Calu3 (cell line): ENCODE results near the gene RAB1A. TPM values are rescaled to one million over a fixed set of nuclear protein-coding genes. Genes with fewer than 3 reads are reported as not detected.

Source experiments
- BruUV-seq: library from RNA; stranded (reverse); fragments of 400-500 nt; replicated peaks from 2 replicates; lab custom pipeline; 2021; lab: Mats Ljungman, UMichigan
- CTCF ChIA-PET: fragments of 300-600 bp; sonication (Branson Sonifier 250); formaldehyde crosslinking; loops from one replicate; lab custom pipeline; 2022; ENCODE audit warnings: antibody characterized with exemption; lab: Charles Lee
- DNase-seq: peaks from one replicate; pipeline ENCODE4 v3.0.0; 2022
- H3K27ac Mint-ChIP-seq: one replicate; pipeline ENCODE4 v1.8.0; 2022; ENCODE audit warnings: mixed read lengths; ENCODE audit not compliant: unreplicated experiment
- H3K27me3 Mint-ChIP-seq: one replicate; pipeline ENCODE4 v1.8.0; 2022; ENCODE audit warnings: mixed read lengths; ENCODE audit not compliant: unreplicated experiment
- H3K36me3 Mint-ChIP-seq: one replicate; pipeline ENCODE4 v1.8.0; 2022; ENCODE audit warnings: mild to moderate bottlenecking, moderate library complexity, mixed read lengths; ENCODE audit not compliant: insufficient read depth, unreplicated experiment
- H3K4me1 Mint-ChIP-seq: one replicate; pipeline ENCODE4 v1.8.0; 2022; ENCODE audit warnings: mild to moderate bottlenecking, low read depth, mixed read lengths; ENCODE audit not compliant: unreplicated experiment
- H3K4me3 Mint-ChIP-seq: one replicate; pipeline ENCODE4 v1.8.0; 2022; ENCODE audit warnings: mild to moderate bottlenecking, low read depth, moderate library complexity, mixed read lengths; ENCODE audit not compliant: unreplicated experiment
- H3K9me3 Mint-ChIP-seq: one replicate; pipeline ENCODE4 v1.8.0; 2022; ENCODE audit warnings: low read depth, mixed read lengths; ENCODE audit not compliant: unreplicated experiment
- intact Hi-C: fragments of 100-400 bp; cut with micrococcal nuclease; formaldehyde crosslinking; loops from one replicate; pipeline ENCODE4 v1.10.0; 2022; ENCODE audit not compliant: unreplicated experiment
- total RNA-seq: library from RNA; stranded (reverse); gene quantifications from 2 replicates; pipeline ENCODE4 v1.2.3, GENCODE V29; 2022
- TF ChIP-seq, protein P1 (sequence below): fragments of 200-600 bp; IDR thresholded peaks from one replicate; pipeline ENCODE4 v1.8.0; 2022; ENCODE audit warnings: antibody characterized with exemption; ENCODE audit not compliant: unreplicated experiment

The RAB1A gene
- total RNA-seq, 1 experiment from 2014 or later, result 148 TPM

DNA sequence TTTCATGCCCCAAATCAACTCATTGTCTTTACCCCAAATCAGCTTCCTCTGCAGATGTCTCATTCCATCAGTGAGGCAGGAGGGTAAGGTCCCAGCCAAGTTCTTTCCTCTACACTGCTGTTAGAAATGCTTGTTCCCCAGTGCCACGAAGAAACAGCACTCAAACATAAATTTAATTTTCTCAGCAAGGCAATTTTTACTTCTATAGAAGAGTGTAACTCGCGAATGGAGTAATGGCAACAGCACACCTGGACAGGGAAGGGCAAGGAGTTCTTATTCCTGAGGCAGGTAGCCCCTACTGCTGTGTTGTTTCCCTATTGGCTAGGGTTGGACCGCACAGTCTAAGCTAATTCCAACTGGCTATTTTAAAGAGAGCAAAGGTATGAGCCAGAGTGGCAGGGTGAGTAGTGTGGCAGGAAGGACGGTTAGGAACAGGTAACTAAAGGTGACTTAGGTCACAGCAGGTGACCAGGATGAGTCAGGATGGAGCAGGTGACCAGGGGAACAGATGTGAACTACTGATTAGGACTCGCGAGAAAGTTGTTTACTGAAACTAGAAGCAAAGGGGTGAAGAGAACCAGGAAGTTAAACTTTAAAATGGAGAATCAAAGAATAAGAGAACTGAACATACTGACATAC lies 85.7 kb downstream of the RAB1A start:
- no peak for DNase-seq
- H3K27ac Mint-ChIP-seq, result no peak overlapping the region
- intact Hi-C loops, result loop anchor here (5.0 kb wide), 1 partner anchor 528 kb away; no protein-coding TSS in a partner anchor
- H3K36me3 Mint-ChIP-seq, result no peaks in the 10 kb centered on the region
- TF ChIP-seq, protein P1, sequence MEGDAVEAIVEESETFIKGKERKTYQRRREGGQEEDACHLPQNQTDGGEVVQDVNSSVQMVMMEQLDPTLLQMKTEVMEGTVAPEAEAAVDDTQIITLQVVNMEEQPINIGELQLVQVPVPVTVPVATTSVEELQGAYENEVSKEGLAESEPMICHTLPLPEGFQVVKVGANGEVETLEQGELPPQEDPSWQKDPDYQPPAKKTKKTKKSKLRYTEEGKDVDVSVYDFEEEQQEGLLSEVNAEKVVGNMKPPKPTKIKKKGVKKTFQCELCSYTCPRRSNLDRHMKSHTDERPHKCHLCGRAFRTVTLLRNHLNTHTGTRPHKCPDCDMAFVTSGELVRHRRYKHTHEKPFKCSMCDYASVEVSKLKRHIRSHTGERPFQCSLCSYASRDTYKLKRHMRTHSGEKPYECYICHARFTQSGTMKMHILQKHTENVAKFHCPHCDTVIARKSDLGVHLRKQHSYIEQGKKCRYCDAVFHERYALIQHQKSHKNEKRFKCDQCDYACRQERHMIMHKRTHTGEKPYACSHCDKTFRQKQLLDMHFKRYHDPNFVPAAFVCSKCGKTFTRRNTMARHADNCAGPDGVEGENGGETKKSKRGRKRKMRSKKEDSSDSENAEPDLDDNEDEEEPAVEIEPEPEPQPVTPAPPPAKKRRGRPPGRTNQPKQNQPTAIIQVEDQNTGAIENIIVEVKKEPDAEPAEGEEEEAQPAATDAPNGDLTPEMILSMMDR, result no peak
- H3K9me3 Mint-ChIP-seq, result peaks cover 5% of the 10 kb centered on the region
- CTCF ChIA-PET, result no interaction called here
- peaks cover 7% of the 10 kb centered on the region for H3K4me1 Mint-ChIP-seq
- H3K27me3 Mint-ChIP-seq, result no peaks in the 10 kb centered on the region
- no TSS peak for BruUV-seq
- H3K4me3 Mint-ChIP-seq, result no peak overlapping the region

DNA sequence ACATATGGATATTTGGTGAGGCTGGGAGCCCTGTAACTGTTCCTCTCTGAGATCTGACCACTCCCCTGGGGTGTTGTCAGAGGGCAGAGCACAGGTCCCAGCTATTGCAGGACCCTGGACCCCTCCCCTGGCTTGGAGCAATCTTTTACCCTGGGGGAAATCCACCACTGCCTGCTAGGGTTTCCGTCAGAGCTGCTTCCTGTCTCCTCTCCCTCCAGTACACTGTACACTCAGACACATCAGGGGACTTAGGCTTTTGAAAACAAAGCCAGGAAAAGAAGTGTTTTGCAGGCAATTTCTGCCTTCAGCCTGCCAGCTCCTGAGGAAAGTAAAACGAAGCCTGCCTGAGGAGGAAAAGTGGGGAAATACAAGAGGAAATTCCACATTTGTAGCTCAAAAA lies 86.9 kb downstream of the RAB1A start:
- no TSS peak for BruUV-seq
- TF ChIP-seq, protein P1, result no peak
- no peak for DNase-seq
- Mint-ChIP-seq H3K9me3 (peaks cover 5% of the 10 kb centered on the region), H3K36me3 (no peaks in the 10 kb centered on the region), H3K4me1 (peaks cover 7% of the 10 kb centered on the region), H3K27ac (no peak overlapping the region), H3K4me3 (no peak overlapping the region), H3K27me3 (no peaks in the 10 kb centered on the region)
- CTCF ChIA-PET, result no interaction called here
- intact Hi-C loops, result loop anchor here (5.0 kb wide), 1 partner anchor 529 kb away; no protein-coding TSS in a partner anchor

DNA sequence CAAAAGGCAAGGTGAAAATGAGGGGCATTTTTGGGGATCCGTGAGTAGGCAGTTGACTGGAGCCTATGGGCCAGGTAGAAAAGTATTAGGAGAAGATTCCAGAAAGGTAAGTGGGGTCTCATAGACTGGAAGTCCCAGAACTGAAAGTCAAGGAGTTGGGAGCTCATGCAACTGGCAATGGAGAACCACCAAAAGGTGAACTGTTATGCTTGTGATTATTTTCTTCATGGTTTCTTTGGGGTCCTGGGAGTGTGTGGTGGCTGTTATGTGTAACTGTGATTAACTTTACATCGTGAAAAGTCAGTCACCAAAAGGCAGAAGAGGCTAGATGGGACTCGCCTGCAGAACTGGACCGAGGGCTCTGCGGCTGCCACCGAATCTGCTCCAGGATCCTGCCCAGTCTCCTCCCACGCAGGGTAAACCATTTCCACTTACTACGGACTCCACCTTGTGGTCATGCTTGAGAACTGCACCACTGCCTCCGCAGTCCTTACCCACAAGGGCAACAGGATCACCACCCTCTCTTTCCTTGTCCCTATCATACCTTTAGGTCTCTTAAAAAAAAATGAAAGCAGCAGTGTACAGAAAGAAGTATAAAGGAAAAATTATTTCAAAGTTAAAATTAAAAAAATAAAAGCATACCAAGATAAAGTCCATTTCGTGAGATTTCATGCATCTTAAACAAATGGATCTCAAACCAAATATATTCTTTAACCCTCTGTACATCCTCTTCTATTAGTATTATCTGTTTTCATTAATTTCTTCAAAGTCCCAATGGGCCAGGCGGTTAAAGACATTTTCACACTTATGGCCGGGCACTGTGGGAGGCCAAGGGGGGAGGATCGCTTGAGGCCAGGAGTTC lies 89.3 kb downstream of the RAB1A start:
- Mint-ChIP-seq H3K36me3 (no peaks in the 10 kb centered on the region), H3K9me3 (peaks cover 5% of the 10 kb centered on the region), H3K27me3 (no peaks in the 10 kb centered on the region), H3K4me1 (peaks cover 7% of the 10 kb centered on the region), H3K4me3 (no peak overlapping the region), H3K27ac (no peak overlapping the region)
- TF ChIP-seq, protein P1, result peak; percentile 93
- DNase-seq, result peak; percentile 79
- intact Hi-C loops, result loop anchor here (2.0 to 5.0 kb wide), 2 partner anchors 124 to 532 kb away; no protein-coding TSS in a partner anchor
- CTCF ChIA-PET, result interaction anchor here (0.7 kb wide), 1 partner anchor 123 kb away, joined by 4 read pairs; no protein-coding TSS in a partner anchor
- BruUV-seq, result no TSS peak

DNA sequence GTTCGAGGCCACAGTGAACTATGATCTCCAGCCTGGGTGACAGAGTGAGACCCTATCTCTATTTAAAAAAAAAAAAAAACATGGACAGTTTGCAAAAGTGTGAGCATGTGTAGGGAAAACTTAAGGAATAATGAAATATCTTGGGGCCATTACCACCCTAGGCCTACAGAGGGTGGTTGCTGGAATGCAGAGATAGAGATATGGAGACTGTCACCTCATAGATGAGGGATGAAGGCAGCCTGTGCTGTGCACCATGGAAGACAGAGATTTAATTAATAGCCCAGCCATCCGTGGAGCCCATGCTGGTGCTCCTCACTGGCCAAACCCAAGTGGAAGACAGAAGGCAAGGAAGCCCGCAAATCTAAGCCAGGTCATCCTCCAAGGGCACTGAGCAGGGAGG lies 90.3 kb downstream of the RAB1A start:
- Mint-ChIP-seq H3K4me3 (no peak overlapping the region), H3K27ac (no peak overlapping the region)
- intact Hi-C loops, result loop anchor here (2.0 to 5.0 kb wide), 2 partner anchors 123 to 533 kb away; no protein-coding TSS in a partner anchor

More for the DNA sequence above, 90.3 kb downstream of the RAB1A start:
- H3K4me1 Mint-ChIP-seq, result peaks cover 7% of the 10 kb centered on the region
- peaks cover 5% of the 10 kb centered on the region for H3K9me3 Mint-ChIP-seq
- H3K36me3 Mint-ChIP-seq, result no peaks in the 10 kb centered on the region
- no peaks in the 10 kb centered on the region for H3K27me3 Mint-ChIP-seq
- DNase-seq, result no peak
- BruUV-seq, result no TSS peak
- TF ChIP-seq, protein P1, result no peak
- CTCF ChIA-PET, result interaction anchor here (1.4 kb wide), 1 partner anchor 122 kb away, joined by 3 read pairs; no protein-coding TSS in a partner anchor
